Heart left ventricle (tissue), 16 donors: ENCODE results near the gene CAPN9. TPM values are rescaled to one million over a fixed set of nuclear protein-coding genes. Genes with fewer than 3 reads are reported as not detected.
A peak's percentile ranks its signal among the peaks of the same experiment; 100 is the strongest.

Experiments
- ATAC-seq, 4 donors: fragments of 200-7000 bp; cut with Tn5 transposase; one replicate each; pipeline ENCODE4 v1.9.1; 2020 to 2022; ENCODE audit warnings: moderate library complexity in 4 of 4, mild to moderate bottlenecking in 3 of 4, moderate number of reproducible peaks in 1 of 4
- DNase-seq, 5 donors: peaks; one replicate each; pipeline ENCODE4 v3.0.0-alpha.2; 2020
- H3K27ac ChIP-seq, 12 donors: fragments of 200-600 bp; sonication (generic) in 4 of 12; one replicate each; pipeline versions ENCODE4 v1.5.0 to v1.8.0; 2016 to 2022; ENCODE audit warnings: mild to moderate bottlenecking in 2 of 12
- H3K27me3 ChIP-seq, 9 donors: fragments of 200-600 bp; sonication (generic) in 2 of 9; one replicate each; pipeline versions ENCODE4 v1.5.1 to v1.8.0; 2016 to 2022; ENCODE audit warnings: mild to moderate bottlenecking in 3 of 9
- H3K36me3 ChIP-seq, 9 donors: fragments of 200-600 bp; sonication (generic) in 2 of 9; one replicate each; pipeline versions ENCODE4 v1.5.0 to v1.8.0; 2018 to 2022; ENCODE audit warnings: mild to moderate bottlenecking in 2 of 9
- H3K4me1 ChIP-seq, 12 donors: fragments of 200-600 bp; sonication (generic) in 4 of 12; one replicate each; pipeline versions ENCODE4 v1.5.0 to v1.8.0; 2016 to 2022; ENCODE audit warnings: mild to moderate bottlenecking in 3 of 12
- H3K4me3 ChIP-seq, 12 donors: fragments of 200-600 bp; sonication (generic) in 4 of 12; one replicate each; pipeline versions ENCODE4 v1.5.0 to v1.8.0; 2017 to 2022; ENCODE audit warnings: mild to moderate bottlenecking in 9 of 12, moderate library complexity in 4 of 12
- H3K9me3 ChIP-seq, 12 donors: fragments of 200-600 bp; sonication (generic) in 4 of 12; one replicate each; pipeline versions ENCODE4 v1.5.0 to v1.8.0; 2016 to 2022; ENCODE audit warnings: mild to moderate bottlenecking in 1 of 12
- CTCF ChIP-seq, 12 donors: fragments of 200-600 bp; sonication (generic) in 4 of 12; IDR thresholded peaks; one replicate each; pipeline versions ENCODE4 v1.5.0 to v1.8.0; 2018 to 2022; ENCODE audit warnings: antibody characterized with exemption in 12 of 12, mild to moderate bottlenecking in 5 of 12
- POLR2A ChIP-seq, 2 donors: fragments of 450-650 bp; IDR thresholded peaks; one replicate each; pipeline ENCODE4 v1.6.1; 2017; ENCODE audit warnings: antibody characterized with exemption in 2 of 2, mild to moderate bottlenecking in 2 of 2, moderate library complexity in 2 of 2
- WGBS, 4 donors: extraction: QIAGEN DNeasy Blood & Tissue Kit in 2 of 4; methylation state at CpG; one replicate each; pipeline versions ENCODE4 v1.1.5 to v1.1.7; 2013 to 2018; 5-methylcytosine and 5-hydroxymethylcytosine counted together
- intact Hi-C, 10 donors: fragments of 100-400 bp; cut with DNase I; formaldehyde crosslinking; loops; one replicate each; pipeline versions ENCODE4 v1.11.1 to v1.14.2; 2022
- polyA plus RNA-seq, 2 donors: library from polyadenylated mRNA; stranded (reverse); fragments of 200-250 nt; gene quantifications; one replicate each; pipeline ENCODE4 v1.2.3, GENCODE V29; 2013
- total RNA-seq, 9 donors: library from RNA; depleted of rRNA in 2 of 9; stranded (reverse); fragments of >200 nt in 2 of 9; fragmentation: NEBNext Ultra II Directional in 3 of 9; extraction: Animal tissue kit (Norgen Biotek cat#: 25700) in 3 of 9; gene quantifications; one replicate each; pipeline versions ENCODE4 v1.1.0 to v1.2.4, GENCODE V29; 2016 to 2023
- donor health status: ischemic (EF 13 %, LVEDD 7.1; RV severe dilation, severe dysfunction).
- donor health status: healthy with polysubstance abuse.
- donor health status: DM: no; HTN: yes; CAD: no.
- donor health status: DM: no; HTN: no; CAD: no.
- donor health status: ischemic (EF 25% LVEDD 6.9; RV normal size, moderate dysfunction).
- donor health status: ischemic (EF 25% LVEDD 5.7; RV mildly dilated, moderate dysfunction).
- donor health status: healthy.
- donor health status: DM: yes; HTN: yes; CAD: no.
- donor health status: ischemic (EF 35%, LVEDD 5.7; RV mildly dilated, moderate dysfunction).
- donor health status: nonischemic (EF 11% LVEDD 7.7; RV severe dilation, severe dysfunction).
- donor health status: DM: yes; HTN: yes; CAD: no.
- donor health status: PGD.
- donor health status: ischemic (EF 29% LVEDD 5.4; RV normal size, mild dysfunction).
- donor health status: nonischemic (EF 23%, LVEDD 6.1; RV moderate dilation, normal function).

CAPN9 gene
- total and polyA plus RNA-seq, 11 donors, result 0.04 to 0.31 (median 0.17) TPM; not detected in 7

DNA sequence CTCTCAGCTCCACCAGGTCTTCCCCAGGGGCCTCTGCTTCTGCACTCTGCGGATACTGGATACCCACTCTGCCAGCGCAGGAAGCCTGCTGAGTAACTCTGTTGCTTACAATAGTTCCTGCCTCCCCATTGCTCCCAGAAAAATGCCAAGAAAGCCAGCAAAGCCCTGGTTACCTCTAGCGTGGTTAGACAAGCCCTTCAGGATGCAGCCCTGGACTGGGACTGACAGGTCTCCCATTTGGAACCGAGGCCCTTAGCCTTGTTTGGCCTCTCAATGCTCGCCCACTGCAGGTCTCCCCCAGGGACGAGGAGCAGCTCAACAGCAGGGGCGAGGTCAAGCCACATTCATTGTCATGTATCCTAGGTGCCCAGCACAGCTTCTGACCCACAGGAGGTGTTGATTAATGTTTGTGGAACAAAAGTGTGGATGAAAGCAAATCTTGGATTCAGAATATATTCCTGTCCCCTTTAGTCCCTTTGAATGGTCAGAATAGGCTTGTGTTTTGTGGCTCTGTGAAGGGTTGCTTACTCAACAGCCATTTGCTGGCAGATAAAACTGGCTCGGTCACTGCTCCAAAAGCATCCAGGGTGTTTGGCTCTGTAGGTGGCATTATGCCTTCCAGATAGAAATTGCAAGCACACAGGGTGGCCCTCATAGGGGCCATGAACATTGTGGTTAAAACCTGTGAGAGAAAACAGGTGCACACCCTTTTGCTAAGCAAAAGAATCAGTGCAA lies 62.2 kb downstream of the CAPN9 start:
- Histone ChIP-seq H3K4me3 (no peak overlapping the region), H3K9me3 (peaks cover 0 to 16% (median 7%) of the 10 kb centered on the region in 12 donors), H3K36me3 (no peaks in the 10 kb centered on the region), H3K27ac (no peak overlapping the region), H3K27me3 (no peaks in the 10 kb centered on the region), H3K4me1 (peaks cover 0 to 27% (median 9%) of the 10 kb centered on the region in 12 donors)
- intact Hi-C loops, result loop anchor here in 6 of 10 donors (5.0 to 10.0 kb wide), 2 partner anchors 55 to 58 kb away; partner anchors contain the start of gene C1orf198 (in 6 of the 6)
- TF ChIP-seq POLR2A (IDR thresholded peaks at IDR 0.05) (no peak), CTCF (IDR thresholded peaks at IDR 0.05) (no peak)
- 75 to 88% (median 86%) methylated on average over 6 to 8 of the region's 8 CpGs for WGBS, 4 donors
- ATAC-seq, result no peak
- DNase-seq, result peak in 1 of 5 donors; percentile 0

DNA sequence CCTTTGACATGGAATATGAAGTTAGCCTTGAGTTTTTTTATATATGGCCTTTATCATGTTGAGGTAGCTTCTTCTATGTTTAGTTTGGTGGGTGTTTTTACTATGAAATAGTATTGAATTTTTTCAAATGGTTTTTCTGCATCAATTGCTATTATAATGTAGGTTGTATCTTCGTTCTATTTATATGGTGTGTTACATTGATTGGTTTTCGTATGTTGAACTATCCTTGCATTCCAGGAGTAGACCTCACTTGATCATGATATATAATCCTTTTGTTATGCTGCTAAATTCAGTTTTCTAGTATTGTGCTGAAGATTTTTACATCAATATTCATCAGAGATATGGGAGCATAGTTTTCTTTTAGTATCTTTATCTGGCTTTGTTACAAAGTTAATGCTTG lies 65.4 kb downstream of the CAPN9 start:
- Histone ChIP-seq H3K4me3 (no peak overlapping the region), H3K27me3 (no peaks in the 10 kb centered on the region), H3K36me3 (no peaks in the 10 kb centered on the region), H3K9me3 (peaks cover 0 to 16% (median 7%) of the 10 kb centered on the region in 12 donors), H3K27ac (no peak overlapping the region), H3K4me1 (peaks cover 0 to 32% (median 10%) of the 10 kb centered on the region in 12 donors)
- WGBS, 4 donors, result 90 to 98% (median 94%) methylated on average over 2 of the region's 2 CpGs
- no peak for ATAC-seq
- TF ChIP-seq CTCF (IDR thresholded peaks at IDR 0.05), result no peak
- no peak for TF ChIP-seq POLR2A (IDR thresholded peaks at IDR 0.05)
- DNase-seq, result no peak
- intact Hi-C loops, result no loop called here

DNA sequence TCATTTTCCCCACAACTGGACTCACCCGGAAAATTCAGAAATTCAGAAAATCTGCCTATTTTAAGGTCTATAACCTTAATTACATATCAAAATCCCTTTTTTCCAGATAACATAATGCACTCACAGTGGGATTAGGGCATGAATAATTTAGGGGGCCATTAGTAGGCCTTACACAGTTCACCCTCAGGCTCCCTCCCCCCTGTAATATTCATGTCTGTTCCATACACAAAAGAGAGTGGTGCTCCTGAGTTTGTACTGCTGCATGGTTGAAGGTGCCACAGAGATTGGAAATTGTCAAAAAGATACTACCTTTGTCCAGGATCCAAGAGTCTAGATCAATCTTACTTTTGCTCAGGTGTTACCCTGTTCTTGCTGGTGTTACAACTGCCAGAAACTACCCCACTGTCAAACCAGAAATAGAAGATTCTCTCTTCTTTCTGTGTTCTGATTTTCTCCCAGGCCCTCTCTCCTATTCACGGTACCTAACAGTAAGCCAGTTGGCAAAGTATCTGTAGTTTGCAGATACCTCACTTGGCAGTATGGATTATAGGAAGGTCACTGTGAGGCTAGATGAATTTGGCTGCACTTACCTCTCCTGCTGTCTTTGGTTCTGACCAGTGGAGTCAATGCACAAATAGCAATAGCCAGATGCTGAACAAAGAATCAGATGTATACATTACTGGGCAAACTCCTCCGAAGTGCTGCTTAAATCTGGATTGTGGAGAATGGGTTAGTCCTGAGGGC lies 67.9 kb downstream of the CAPN9 start:
- no peak for DNase-seq
- no peaks in the 10 kb centered on the region for H3K27me3 ChIP-seq
- peaks cover 0 to 16% (median 7%) of the 10 kb centered on the region in 12 donors for H3K9me3 ChIP-seq
- no peaks in the 10 kb centered on the region for H3K36me3 ChIP-seq
- peaks cover 0 to 23% (median 1%) of the 10 kb centered on the region in 12 donors for H3K4me1 ChIP-seq
- intact Hi-C loops, result loop anchor here in 1 of 10 donors (5.0 kb wide), 1 partner anchor 37 kb away; no protein-coding TSS in a partner anchor
- TF ChIP-seq POLR2A (IDR thresholded peaks at IDR 0.05) (no peak), CTCF (IDR thresholded peaks at IDR 0.05) (no peak)
- peak; percentile 63 to 90 (median 88) for ATAC-seq
- peak overlapping the region in 4 of 12 donors; percentile 35 to 50 (median 39) for H3K27ac ChIP-seq
- WGBS, 4 donors, result 57 to 71% (median 59%) methylated on average over 3 of the region's 3 CpGs
- no peak overlapping the region for H3K4me3 ChIP-seq

GRCh38 chr1:230816018-230816417 lies 68.8 kb downstream of the CAPN9 start:
- H3K27me3 ChIP-seq, result no peaks in the 10 kb centered on the region
- H3K27ac ChIP-seq, result no peak overlapping the region
- no peak for TF ChIP-seq POLR2A (IDR thresholded peaks at IDR 0.05)
- no peak for TF ChIP-seq CTCF (IDR thresholded peaks at IDR 0.05)
- no peaks in the 10 kb centered on the region for H3K36me3 ChIP-seq
- H3K4me1 ChIP-seq, result peaks cover 0 to 32% (median 5%) of the 10 kb centered on the region in 12 donors
- peaks cover 0 to 16% (median 7%) of the 10 kb centered on the region in 12 donors for H3K9me3 ChIP-seq
- H3K4me3 ChIP-seq, result no peak overlapping the region
- DNase-seq (no peak), ATAC-seq (peak in 1 of 4 donors; percentile 16)
- intact Hi-C loops, result loop anchor here in 1 of 10 donors (5.0 kb wide), 1 partner anchor 36 kb away; no protein-coding TSS in a partner anchor
